Measurements from ENCODE around the gene DSTN. TPM values are rescaled to one million over a fixed set of nuclear protein-coding genes. Genes with fewer than 3 reads are reported as not detected.

Gene DSTN
- total RNA-seq, 1 donor from 2014 or later, result 20.1 TPM

DNA sequence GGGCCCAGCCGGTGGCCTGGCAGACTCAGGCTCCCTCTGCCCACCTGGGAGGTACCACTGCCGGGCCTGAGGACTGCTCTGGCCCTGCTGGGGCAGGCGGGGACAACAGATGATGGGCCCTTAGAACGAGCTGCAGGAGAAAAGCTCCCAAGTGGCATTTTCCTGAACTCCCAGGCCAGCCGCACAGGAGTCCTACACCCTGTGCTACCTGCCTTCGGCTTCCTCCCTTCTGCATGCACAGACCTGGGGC lies 41.3 kb downstream of the DSTN start:
- ATAC-seq (ENCODE audit: low read depth) (no peak), DNase-seq (no peak)
- CTCF ChIA-PET, result no interaction called here

DNA sequence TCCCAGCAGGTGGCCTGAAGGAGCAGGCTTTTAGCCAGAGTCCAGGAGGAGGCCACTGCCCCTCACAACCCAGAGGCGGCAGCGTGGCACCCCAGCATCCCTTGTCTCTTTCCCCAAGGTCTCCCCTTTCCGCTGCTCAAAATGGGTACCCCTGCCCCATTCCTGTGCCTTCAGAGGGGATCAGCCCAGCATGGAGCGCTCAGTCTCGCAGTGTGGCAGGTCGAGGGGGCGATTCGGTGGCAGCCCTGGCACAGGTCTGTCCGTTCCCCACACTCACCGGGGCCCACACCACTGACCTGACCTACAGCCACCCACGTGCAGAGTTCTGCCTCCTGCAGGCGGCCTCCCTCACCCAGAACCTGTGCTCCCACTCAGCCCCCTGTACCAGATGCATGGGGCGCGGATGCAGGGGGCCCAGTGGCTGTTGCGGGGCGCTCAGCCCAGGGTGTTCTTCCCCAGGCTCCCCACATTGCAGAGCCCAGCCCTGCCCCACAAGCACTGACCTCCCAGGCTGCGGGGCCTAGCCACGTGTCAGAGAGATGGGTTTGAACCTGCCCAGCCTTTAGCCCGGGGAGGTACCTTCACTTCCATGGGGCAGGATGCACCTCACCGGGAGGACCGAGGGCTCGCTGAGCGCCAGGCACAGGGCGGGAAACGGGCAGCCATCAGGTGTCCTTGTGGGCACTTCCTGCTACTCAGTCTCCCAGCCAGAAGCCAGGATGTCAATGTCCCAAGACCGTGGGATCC lies 41.8 kb downstream of the DSTN start:
- TF ChIP-seq, protein P1, sequence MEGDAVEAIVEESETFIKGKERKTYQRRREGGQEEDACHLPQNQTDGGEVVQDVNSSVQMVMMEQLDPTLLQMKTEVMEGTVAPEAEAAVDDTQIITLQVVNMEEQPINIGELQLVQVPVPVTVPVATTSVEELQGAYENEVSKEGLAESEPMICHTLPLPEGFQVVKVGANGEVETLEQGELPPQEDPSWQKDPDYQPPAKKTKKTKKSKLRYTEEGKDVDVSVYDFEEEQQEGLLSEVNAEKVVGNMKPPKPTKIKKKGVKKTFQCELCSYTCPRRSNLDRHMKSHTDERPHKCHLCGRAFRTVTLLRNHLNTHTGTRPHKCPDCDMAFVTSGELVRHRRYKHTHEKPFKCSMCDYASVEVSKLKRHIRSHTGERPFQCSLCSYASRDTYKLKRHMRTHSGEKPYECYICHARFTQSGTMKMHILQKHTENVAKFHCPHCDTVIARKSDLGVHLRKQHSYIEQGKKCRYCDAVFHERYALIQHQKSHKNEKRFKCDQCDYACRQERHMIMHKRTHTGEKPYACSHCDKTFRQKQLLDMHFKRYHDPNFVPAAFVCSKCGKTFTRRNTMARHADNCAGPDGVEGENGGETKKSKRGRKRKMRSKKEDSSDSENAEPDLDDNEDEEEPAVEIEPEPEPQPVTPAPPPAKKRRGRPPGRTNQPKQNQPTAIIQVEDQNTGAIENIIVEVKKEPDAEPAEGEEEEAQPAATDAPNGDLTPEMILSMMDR (IDR thresholded peaks at IDR 0.05), result no peak
- H3K27ac Mint-ChIP-seq, result no peak overlapping the region

More for the DNA sequence above, 41.3 kb downstream of the DSTN start:
- Mint-ChIP-seq H3K4me1 (peaks cover 13% of the 10 kb centered on the region), H3K4me3 (no peak overlapping the region), H3K27me3 (no peaks in the 10 kb centered on the region), H3K27ac (no peak overlapping the region), H3K36me3 (ENCODE audit: low read depth) (peaks cover 8% of the 10 kb centered on the region), H3K9me3 (no peaks in the 10 kb centered on the region)
- POLR2A ChIA-PET, result no interaction called here
- intact Hi-C loops (cut with micrococcal nuclease), result no loop called here
- TF ChIP-seq, protein P1 (IDR thresholded peaks at IDR 0.05), result no peak

DNA sequence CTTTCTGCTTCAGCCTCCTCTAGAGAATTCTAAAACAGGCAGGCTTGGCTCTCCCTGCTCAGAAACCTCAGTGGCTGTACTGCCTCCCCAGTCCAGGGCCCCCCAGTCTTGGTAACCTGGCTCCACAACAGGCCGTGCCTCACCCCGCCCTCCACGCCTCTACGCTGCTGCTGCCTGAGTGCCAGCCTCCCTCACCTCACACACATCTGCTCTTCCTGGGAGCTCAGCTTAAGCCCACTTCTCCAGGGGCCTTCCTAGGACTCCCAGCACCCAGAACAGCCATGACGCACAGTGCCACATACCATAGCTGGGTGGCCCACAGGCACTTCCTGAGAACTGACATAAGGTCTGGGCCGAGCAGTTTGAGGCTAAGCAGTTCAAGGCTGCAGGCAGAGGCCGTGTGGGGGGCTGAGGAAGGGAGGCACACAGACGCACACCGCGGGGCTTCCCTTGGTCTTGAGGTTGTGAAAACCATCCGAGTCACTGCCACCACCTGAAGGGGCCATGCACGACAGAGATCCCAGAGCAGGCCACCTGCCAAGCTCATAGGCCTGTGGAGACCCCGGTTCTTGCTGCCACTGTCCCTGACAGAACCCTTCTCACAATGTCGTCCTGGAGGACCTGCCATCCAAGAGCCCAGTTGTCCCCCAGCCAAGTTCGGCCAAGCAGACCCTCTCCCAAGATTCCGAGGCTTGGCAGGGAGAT lies 42.6 kb downstream of the DSTN start:
- CTCF ChIA-PET, result no interaction called here
- H3K4me3 Mint-ChIP-seq, result no peak overlapping the region
- peak overlapping the region; percentile 25 for H3K27ac Mint-ChIP-seq
- intact Hi-C loops (cut with micrococcal nuclease), result no loop called here
- DNase-seq, result no peak
- ATAC-seq (ENCODE audit: low read depth), result peak; percentile 10
- no peaks in the 10 kb centered on the region for H3K9me3 Mint-ChIP-seq
- POLR2A ChIA-PET, result no interaction called here
- no peaks in the 10 kb centered on the region for H3K27me3 Mint-ChIP-seq
- H3K36me3 Mint-ChIP-seq (ENCODE audit: low read depth), result peaks cover 7% of the 10 kb centered on the region
- H3K4me1 Mint-ChIP-seq, result peaks cover 13% of the 10 kb centered on the region
- TF ChIP-seq, protein P1 (IDR thresholded peaks at IDR 0.05), result no peak

More for the DNA sequence above, 41.8 kb downstream of the DSTN start:
- peaks cover 13% of the 10 kb centered on the region for H3K4me1 Mint-ChIP-seq
- H3K27me3 Mint-ChIP-seq, result no peaks in the 10 kb centered on the region
- intact Hi-C loops (cut with micrococcal nuclease), result no loop called here
- POLR2A ChIA-PET, result no interaction called here
- no peak for DNase-seq
- CTCF ChIA-PET, result no interaction called here
- no peak overlapping the region for H3K4me3 Mint-ChIP-seq
- H3K9me3 Mint-ChIP-seq, result no peaks in the 10 kb centered on the region
- peaks cover 8% of the 10 kb centered on the region for H3K36me3 Mint-ChIP-seq (ENCODE audit: low read depth)
- ATAC-seq (ENCODE audit: low read depth), result no peak

DNA sequence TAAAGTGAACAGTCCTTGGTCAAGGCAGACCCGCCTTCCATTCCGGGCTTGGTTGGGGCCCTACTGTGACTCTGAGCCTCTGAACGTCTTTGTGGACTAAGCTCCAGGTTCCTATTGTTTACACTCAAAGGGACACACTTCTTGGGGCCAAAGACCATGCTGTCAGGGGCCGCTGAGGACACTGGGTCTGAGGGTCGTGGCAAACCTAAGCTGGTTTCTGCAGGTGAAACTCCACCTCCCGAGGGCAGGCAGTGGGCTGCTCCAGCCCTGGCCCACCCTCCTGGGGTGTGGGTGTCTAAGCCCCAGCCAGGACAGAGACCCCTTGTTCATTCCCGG lies 43.1 kb downstream of the DSTN start:
- ATAC-seq (ENCODE audit: low read depth) (no peak), DNase-seq (no peak)
- Mint-ChIP-seq H3K9me3 (no peaks in the 10 kb centered on the region), H3K27ac (no peak overlapping the region), H3K36me3 (ENCODE audit: low read depth) (peaks cover 3% of the 10 kb centered on the region), H3K4me1 (peaks cover 13% of the 10 kb centered on the region), H3K4me3 (no peak overlapping the region), H3K27me3 (no peaks in the 10 kb centered on the region)
- ChIA-PET POLR2A (no interaction called here), CTCF (no interaction called here)
- intact Hi-C loops (cut with micrococcal nuclease), result no loop called here
- TF ChIP-seq, protein P1 (IDR thresholded peaks at IDR 0.05), result no peak

DNA sequence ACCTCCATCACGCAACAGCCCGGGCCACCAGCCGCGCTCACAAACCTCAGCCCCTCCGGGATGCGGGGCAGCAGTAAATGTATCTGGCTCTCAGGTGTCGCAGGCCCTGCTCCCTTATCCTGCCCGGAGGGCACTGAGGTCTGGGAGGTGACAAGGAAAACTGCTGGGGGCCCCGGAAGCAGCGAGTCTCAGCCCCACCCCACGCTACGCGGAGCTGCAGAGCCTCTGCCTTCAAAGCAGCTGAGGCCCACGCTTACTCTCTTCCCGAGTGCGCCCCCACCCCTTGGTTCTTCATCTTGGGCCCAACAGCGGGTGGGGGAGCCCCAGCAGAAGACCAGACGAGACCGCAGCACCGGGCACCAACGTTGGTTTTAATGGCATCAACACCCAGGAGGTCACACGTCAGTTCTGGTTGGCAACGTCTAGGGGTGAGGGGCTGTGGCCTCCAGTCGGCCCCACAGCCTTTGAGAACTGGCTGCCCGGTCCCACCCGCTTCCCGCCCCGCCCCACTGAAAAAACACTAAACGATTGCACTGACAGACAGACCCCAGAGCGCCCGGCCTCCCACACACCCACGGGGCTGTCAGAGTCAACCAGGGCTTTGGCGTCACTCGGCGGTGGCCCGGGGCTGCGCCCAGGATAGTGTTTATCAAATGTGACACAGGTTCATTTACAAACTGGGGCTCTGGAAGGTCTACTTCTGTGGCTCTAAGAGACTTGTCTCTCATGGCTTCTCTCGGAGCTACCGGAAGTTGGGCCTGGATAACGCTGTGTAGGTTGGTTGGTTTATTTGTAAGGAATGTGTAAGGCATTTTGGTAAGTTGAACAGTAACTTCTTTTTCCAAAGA lies 43.7 kb downstream of the DSTN start:
- TF ChIP-seq, protein P1 (IDR thresholded peaks at IDR 0.05), result no peak
- Mint-ChIP-seq H3K4me3 (no peak overlapping the region), H3K27me3 (no peaks in the 10 kb centered on the region), H3K27ac (no peak overlapping the region), H3K4me1 (peaks cover 13% of the 10 kb centered on the region), H3K36me3 (ENCODE audit: low read depth) (peaks cover 7% of the 10 kb centered on the region), H3K9me3 (no peaks in the 10 kb centered on the region)
- ChIA-PET POLR2A (no interaction called here), CTCF (interaction anchor here (1.0 to 1.4 kb wide), 2 partner anchors 77 to 108 kb away, joined by 3 read pairs; no protein-coding TSS in a partner anchor)
- no peak for DNase-seq
- no peak for ATAC-seq (ENCODE audit: low read depth)
- intact Hi-C loops (cut with micrococcal nuclease), result no loop called here
